K562 (cell line): ENCODE results near the gene PHF20. TPM values are rescaled to one million over a fixed set of nuclear protein-coding genes. Genes with fewer than 3 reads are reported as not detected.

ENCODE experiments used
- BRD4 ChIP-seq: fragments of 200-600 bp; sonication (generic); IDR thresholded peaks from 2 replicates; pipeline ENCODE4 v1.6.1; 2017; ENCODE audit warnings: inconsistent platforms
- CBX1 ChIP-seq: sonication (generic); IDR thresholded peaks from 2 replicates; pipeline ENCODE4 v1.6.1; 2016; ENCODE audit warnings: antibody characterized with exemption, low read depth, mild to moderate bottlenecking
- ESRRA ChIP-seq: fragments of 450-650 bp; IDR thresholded peaks from 2 replicates; pipeline ENCODE4 v1.6.1; 2014; ENCODE audit warnings: low read depth, mild to moderate bottlenecking, moderate library complexity, borderline replicate concordance
- FOS ChIP-seq: IDR thresholded peaks from 3 replicates; pipeline ENCODE4 v1.6.1; 2011; ENCODE audit not compliant: insufficient read length; ENCODE audit errors: extremely low read depth
- FOSL1 ChIP-seq: fragments of 200-800 bp; sonication (Bioruptor generic); conservative IDR thresholded peaks from 2 replicates; pipeline ENCODE4 v1.6.1; 2016; ENCODE audit warnings: missing genetic modification characterization, missing compliant biosample characterization
- LCOR ChIP-seq: sonication (generic); formaldehyde crosslinking; IDR thresholded peaks from 2 replicates; pipeline ENCODE4 v1.8.0; 2022; ENCODE audit warnings: mild to moderate bottlenecking, missing genetic modification reagents
- SIN3A ChIP-seq, 2 experiments: fragments of 150-350 bp in 1 of 2; IDR thresholded peaks; 2 replicates each; pipeline ENCODE4 v1.6.1; 2011 to 2016; ENCODE audit warnings: borderline replicate concordance in 2 of 2, low read depth in 2 of 2, low read length in 2 of 2, mild to moderate bottlenecking in 2 of 2, moderate library complexity in 2 of 2; ENCODE audit not compliant: control insufficient read depth in 1 of 2
- TCF7 ChIP-seq: sonication (generic); IDR thresholded peaks from 2 replicates; pipeline ENCODE4 v1.6.1; 2016; ENCODE audit warnings: antibody characterized with exemption, borderline replicate concordance
- polyA plus RNA-seq, 8 experiments: library from polyadenylated mRNA; depleted of rRNA in 4 of 8; stranded (reverse) in 5 of 8; unstranded in 3 of 8; fragments of >200 nt; fragmentation: Nextera tagmentation in 2 of 8; fragmentation: Illumina TruSeq in 1 of 8; extraction: Ambion mirVana in 2 of 8; extraction: Trizol in 1 of 8; gene quantifications; 2 replicates each; pipeline versions ENCODE4 v1.2.1 to v1.2.3, GENCODE V29; 2011 to 2014; ENCODE audit warnings: inconsistent platforms in 1 of 8, missing spikeins in 1 of 8
- total RNA-seq, 7 experiments: library from RNA; depleted of rRNA in 6 of 7; stranded (reverse); fragments of >200 nt in 6 of 7; fragmentation: Illumina TruSeq in 2 of 7; extraction: Trizol in 2 of 7; gene quantifications; 2 replicates each; pipeline versions ENCODE4 v1.2.1 to v1.2.3, GENCODE V29; 2011 to 2021; ENCODE audit warnings: low replicate concordance in 1 of 7
- TF ChIP-seq, protein P1 (sequence below), 3 experiments: fragments of 200-800 bp in 1 of 3; fragments of 250-450 bp in 1 of 3; fragments of 450-650 bp in 1 of 3; sonication (Bioruptor Pico) in 1 of 3; sonication (Bioruptor generic) in 1 of 3; formaldehyde crosslinking in 1 of 3; IDR thresholded peaks; 2 replicates each; pipeline versions ENCODE4 v1.6.1 to v1.8.0; 2016 to 2022; ENCODE audit warnings: mild to moderate bottlenecking in 2 of 3, missing genetic modification characterization in 2 of 3, missing compliant biosample characterization in 1 of 3, moderate library complexity in 1 of 3
- TF ChIP-seq, protein P2 (sequence below): fragments of 200-800 bp; sonication (Bioruptor generic); IDR thresholded peaks from 2 replicates; pipeline ENCODE4 v1.6.1; 2017; ENCODE audit warnings: missing genetic modification characterization, missing compliant biosample characterization
- TF ChIP-seq, protein P3 (sequence below), 2 experiments: fragments of 450-650 bp in 1 of 2; sonication (generic) in 1 of 2; formaldehyde crosslinking; conservative IDR thresholded peaks; 2 replicates each; pipeline versions ENCODE4 v1.4.0 to v1.8.1; 2020 to 2022; ENCODE audit warnings: mild to moderate bottlenecking in 1 of 2, missing genetic modification reagents in 1 of 2
- TF ChIP-seq, protein P4 (sequence below): fragments of 250-450 bp; sonication (Bioruptor Pico); IDR thresholded peaks from 2 replicates; pipeline ENCODE4 v1.8.0; 2022; ENCODE audit warnings: inconsistent platforms
- TF ChIP-seq, protein P5 (sequence below): sonication (generic); formaldehyde crosslinking; IDR thresholded peaks from 2 replicates; pipeline ENCODE4 v1.5.0; 2020; ENCODE audit warnings: missing genetic modification reagents
- TF ChIP-seq, protein P6 (sequence below): fragments of 450-650 bp; IDR thresholded peaks from 2 replicates; pipeline ENCODE4 v1.6.1; 2016; ENCODE audit warnings: missing biosample characterization, missing genetic modification characterization

PHF20 gene
- total and polyA plus RNA-seq, 9 of the 15 experiments (the other 6 are each of a cell fraction or from before 2014, with no cell fraction given): 49.9 to 196 (median 70.7) TPM

DNA sequence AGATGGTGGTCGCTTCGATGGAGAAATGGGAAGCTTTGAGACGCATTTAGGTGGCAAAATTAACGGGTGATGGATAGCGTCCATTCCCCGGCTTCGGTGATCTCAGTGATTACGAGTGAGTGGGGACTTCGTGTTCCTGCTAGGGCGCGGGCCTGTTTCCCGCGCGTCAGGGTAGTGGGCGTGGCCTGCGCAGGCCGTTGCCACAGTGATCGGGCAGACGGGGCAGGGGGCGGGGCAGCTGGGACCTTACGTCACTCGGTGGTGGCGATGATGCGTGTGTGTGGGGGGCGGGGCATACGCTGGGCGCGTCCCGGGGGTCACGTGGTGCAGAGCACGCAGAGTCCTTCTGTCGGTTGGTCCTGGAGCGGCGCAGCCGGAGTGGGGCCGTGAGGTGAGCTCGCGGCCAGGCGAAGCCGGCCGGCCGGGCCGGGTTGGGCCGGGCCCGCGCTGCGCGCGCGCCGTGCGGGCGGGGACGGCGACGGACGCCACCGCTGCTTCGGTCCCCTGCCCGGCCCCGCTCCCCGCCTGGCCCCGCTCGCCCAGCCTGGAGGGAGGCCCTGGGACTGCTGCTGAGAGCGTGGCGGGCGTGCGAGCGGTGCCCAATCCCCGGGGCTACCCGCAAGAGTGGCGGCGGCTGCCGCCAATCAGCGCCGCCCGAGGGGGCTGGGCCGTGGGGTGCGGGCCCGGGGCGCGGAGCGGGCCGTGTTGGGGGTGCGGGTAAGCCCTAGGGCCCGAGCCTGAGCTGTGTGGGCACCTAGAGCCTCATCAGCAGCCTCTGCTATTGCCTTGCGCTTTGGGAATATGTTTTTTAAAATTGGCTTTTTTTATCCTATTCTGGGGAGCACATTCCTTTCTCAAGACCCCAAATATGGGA lies at the start of gene PHF20 (continued):
- TF ChIP-seq, protein P1, sequence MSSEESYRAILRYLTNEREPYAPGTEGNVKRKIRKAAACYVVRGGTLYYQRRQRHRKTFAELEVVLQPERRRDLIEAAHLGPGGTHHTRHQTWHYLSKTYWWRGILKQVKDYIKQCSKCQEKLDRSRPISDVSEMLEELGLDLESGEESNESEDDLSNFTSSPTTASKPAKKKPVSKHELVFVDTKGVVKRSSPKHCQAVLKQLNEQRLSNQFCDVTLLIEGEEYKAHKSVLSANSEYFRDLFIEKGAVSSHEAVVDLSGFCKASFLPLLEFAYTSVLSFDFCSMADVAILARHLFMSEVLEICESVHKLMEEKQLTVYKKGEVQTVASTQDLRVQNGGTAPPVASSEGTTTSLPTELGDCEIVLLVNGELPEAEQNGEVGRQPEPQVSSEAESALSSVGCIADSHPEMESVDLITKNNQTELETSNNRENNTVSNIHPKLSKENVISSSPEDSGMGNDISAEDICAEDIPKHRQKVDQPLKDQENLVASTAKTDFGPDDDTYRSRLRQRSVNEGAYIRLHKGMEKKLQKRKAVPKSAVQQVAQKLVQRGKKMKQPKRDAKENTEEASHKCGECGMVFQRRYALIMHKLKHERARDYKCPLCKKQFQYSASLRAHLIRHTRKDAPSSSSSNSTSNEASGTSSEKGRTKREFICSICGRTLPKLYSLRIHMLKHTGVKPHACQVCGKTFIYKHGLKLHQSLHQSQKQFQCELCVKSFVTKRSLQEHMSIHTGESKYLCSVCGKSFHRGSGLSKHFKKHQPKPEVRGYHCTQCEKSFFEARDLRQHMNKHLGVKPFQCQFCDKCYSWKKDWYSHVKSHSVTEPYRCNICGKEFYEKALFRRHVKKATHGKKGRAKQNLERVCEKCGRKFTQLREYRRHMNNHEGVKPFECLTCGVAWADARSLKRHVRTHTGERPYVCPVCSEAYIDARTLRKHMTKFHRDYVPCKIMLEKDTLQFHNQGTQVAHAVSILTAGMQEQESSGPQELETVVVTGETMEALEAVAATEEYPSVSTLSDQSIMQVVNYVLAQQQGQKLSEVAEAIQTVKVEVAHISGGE (CRISPR knock-in tag; IDR thresholded peaks at IDR 0.05): 0 out of 6 replicates have a peak, but pooled peaks of 1 of the 3 experiments have one; percentile 1
- TF ChIP-seq FOS (peak; percentile 90), FOSL1 (tag) (peak; percentile 65), BRD4 (no peak), TCF7 (no peak), LCOR (CRISPR knock-in tag) (peak; percentile 85; the same call in 1 of the 2 replicates), SIN3A (IDR thresholded peaks at IDR 0.05; ENCODE audit: borderline replicate concordance in 2 of 2, control insufficient read depth in 1 of 2, low read depth in 2 of 2, low read length in 2 of 2) (peak in 1 of 2 experiments; percentile 47; a peak in 1 of 4 replicates), ESRRA (no peak), CBX1 (peak; percentile 35; the same call in 1 of the 2 replicates)
- TF ChIP-seq, protein P2, sequence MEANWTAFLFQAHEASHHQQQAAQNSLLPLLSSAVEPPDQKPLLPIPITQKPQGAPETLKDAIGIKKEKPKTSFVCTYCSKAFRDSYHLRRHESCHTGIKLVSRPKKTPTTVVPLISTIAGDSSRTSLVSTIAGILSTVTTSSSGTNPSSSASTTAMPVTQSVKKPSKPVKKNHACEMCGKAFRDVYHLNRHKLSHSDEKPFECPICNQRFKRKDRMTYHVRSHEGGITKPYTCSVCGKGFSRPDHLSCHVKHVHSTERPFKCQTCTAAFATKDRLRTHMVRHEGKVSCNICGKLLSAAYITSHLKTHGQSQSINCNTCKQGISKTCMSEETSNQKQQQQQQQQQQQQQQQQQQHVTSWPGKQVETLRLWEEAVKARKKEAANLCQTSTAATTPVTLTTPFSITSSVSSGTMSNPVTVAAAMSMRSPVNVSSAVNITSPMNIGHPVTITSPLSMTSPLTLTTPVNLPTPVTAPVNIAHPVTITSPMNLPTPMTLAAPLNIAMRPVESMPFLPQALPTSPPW (CRISPR knock-in tag): peak; percentile 86
- TF ChIP-seq, protein P3, sequence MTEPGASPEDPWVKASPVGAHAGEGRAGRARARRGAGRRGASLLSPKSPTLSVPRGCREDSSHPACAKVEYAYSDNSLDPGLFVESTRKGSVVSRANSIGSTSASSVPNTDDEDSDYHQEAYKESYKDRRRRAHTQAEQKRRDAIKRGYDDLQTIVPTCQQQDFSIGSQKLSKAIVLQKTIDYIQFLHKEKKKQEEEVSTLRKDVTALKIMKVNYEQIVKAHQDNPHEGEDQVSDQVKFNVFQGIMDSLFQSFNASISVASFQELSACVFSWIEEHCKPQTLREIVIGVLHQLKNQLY (CRISPR knock-in tag; conservative IDR thresholded peaks at IDR 0.05): peak in 1 of 2 experiments; percentile 83; a peak in 1 of 4 replicates
- TF ChIP-seq, protein P4, sequence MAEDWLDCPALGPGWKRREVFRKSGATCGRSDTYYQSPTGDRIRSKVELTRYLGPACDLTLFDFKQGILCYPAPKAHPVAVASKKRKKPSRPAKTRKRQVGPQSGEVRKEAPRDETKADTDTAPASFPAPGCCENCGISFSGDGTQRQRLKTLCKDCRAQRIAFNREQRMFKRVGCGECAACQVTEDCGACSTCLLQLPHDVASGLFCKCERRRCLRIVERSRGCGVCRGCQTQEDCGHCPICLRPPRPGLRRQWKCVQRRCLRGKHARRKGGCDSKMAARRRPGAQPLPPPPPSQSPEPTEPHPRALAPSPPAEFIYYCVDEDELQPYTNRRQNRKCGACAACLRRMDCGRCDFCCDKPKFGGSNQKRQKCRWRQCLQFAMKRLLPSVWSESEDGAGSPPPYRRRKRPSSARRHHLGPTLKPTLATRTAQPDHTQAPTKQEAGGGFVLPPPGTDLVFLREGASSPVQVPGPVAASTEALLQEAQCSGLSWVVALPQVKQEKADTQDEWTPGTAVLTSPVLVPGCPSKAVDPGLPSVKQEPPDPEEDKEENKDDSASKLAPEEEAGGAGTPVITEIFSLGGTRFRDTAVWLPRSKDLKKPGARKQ (CRISPR knock-in tag): peak; percentile 96; the same call in 1 of the 2 replicates
- TF ChIP-seq, protein P5, sequence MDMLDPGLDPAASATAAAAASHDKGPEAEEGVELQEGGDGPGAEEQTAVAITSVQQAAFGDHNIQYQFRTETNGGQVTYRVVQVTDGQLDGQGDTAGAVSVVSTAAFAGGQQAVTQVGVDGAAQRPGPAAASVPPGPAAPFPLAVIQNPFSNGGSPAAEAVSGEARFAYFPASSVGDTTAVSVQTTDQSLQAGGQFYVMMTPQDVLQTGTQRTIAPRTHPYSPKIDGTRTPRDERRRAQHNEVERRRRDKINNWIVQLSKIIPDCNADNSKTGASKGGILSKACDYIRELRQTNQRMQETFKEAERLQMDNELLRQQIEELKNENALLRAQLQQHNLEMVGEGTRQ (CRISPR knock-in tag): peak; percentile 96
- TF ChIP-seq, protein P6, sequence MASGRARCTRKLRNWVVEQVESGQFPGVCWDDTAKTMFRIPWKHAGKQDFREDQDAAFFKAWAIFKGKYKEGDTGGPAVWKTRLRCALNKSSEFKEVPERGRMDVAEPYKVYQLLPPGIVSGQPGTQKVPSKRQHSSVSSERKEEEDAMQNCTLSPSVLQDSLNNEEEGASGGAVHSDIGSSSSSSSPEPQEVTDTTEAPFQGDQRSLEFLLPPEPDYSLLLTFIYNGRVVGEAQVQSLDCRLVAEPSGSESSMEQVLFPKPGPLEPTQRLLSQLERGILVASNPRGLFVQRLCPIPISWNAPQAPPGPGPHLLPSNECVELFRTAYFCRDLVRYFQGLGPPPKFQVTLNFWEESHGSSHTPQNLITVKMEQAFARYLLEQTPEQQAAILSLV (tag): no peak
